GM12878 (cell line): ENCODE measurements around the gene TOR1A. TPM values are rescaled to one million over a fixed set of nuclear protein-coding genes. Genes with fewer than 3 reads are reported as not detected.
A peak's percentile ranks its signal among the peaks of the same experiment; 100 is the strongest.

Experiments
- ATAC-seq: fragments of 200-7000 bp; cut with Tn5 transposase; 3 replicates; pipeline ENCODE4 v1.9.1; 2020; ENCODE audit warnings: mild to moderate bottlenecking, moderate library complexity
- BruUV-seq: library from RNA; stranded (reverse); fragments of 400-500 nt; replicated peaks from 2 replicates; lab custom pipeline; 2021; lab: Mats Ljungman, UMichigan
- CTCF ChIA-PET: fragments of 300-600 bp; sonication (Branson Sonifier 250); formaldehyde crosslinking; extraction: SDS; loops from one replicate; lab custom pipeline; 2021; ENCODE audit warnings: inconsistent platforms; lab: Yijun Ruan, JAX
- POLR2A ChIA-PET: fragments of 350-600 bp; formaldehyde crosslinking; extraction: SDS; loops from one replicate; lab custom pipeline; 2021; ENCODE audit warnings: inconsistent platforms; lab: Charles Lee
- RAD21 ChIA-PET: fragments of 300-600 bp; sonication (Branson Sonifier 250); formaldehyde crosslinking; loops from one replicate; lab custom pipeline; 2023; ENCODE audit warnings: antibody characterized with exemption; ENCODE audit not compliant: unreplicated experiment; lab: Charles Lee
- SMC1A ChIA-PET: fragments of 300-600 bp; sonication (Branson Sonifier 250); formaldehyde crosslinking; loops from one replicate; lab custom pipeline; 2023; ENCODE audit not compliant: unreplicated experiment, uncharacterized antibody; lab: Charles Lee
- DNase-seq: peaks from one replicate; pipeline ENCODE4 v3.0.0-alpha.2; 2011; ENCODE audit warnings: low read depth, low spot score
- FAIRE-seq: peaks from 3 replicates; lab custom pipeline; 2011; peaks lifted over from hg19 to GRCh38; lab: Jason Lieb, UNC
- H2AFZ ChIP-seq: 2 replicates; pipeline ENCODE4 v1.6.0; 2011; ENCODE audit warnings: low read depth, low read length, control low read depth; ENCODE audit not compliant: control insufficient read depth
- H3K27ac ChIP-seq: 2 replicates; pipeline ENCODE4 v1.5.1; 2011; ENCODE audit warnings: control low read depth; ENCODE audit not compliant: control insufficient read depth, insufficient read depth
- H3K27me3 ChIP-seq, 2 experiments: replicated peaks in 1 of 2; 2 replicates each; pipeline versions ENCODE4 v1.6.0 to v1.6.1; 2011; ENCODE audit warnings: low read length in 1 of 2; ENCODE audit not compliant: control insufficient read depth in 2 of 2, insufficient read depth in 2 of 2
- H3K36me3 ChIP-seq, 2 experiments: 2 replicates each; pipeline ENCODE4 v1.5.1; 2011; ENCODE audit warnings: low read length in 1 of 2; ENCODE audit not compliant: control insufficient read depth in 2 of 2, insufficient read depth in 2 of 2
- H3K4me1 ChIP-seq: 2 replicates; pipeline ENCODE4 v1.6.1; 2011; ENCODE audit warnings: mild to moderate bottlenecking, low read length, moderate library complexity, mixed read lengths; ENCODE audit not compliant: control insufficient read depth, insufficient read depth
- H3K4me2 ChIP-seq: 2 replicates; pipeline ENCODE4 v1.6.0; 2011; ENCODE audit warnings: control low read depth; ENCODE audit not compliant: control insufficient read depth, insufficient read depth
- H3K4me3 ChIP-seq: fragments of 200-600 bp; sonication (generic); 2 replicates; pipeline ENCODE4 v1.5.1; 2016
- H3K79me2 ChIP-seq: 2 replicates; pipeline ENCODE4 v1.6.0; 2011; ENCODE audit warnings: low read length; ENCODE audit not compliant: control insufficient read depth, insufficient read depth
- H3K9ac ChIP-seq: 2 replicates; pipeline ENCODE4 v1.8.0; 2011; ENCODE audit warnings: low read length, control low read depth, mixed read lengths; ENCODE audit not compliant: control insufficient read depth, insufficient read depth
- H3K9me3 ChIP-seq: replicated peaks from 3 replicates; pipeline ENCODE4 v1.5.1; 2011; ENCODE audit warnings: mild to moderate bottlenecking, low read length; ENCODE audit not compliant: control insufficient read depth, insufficient read depth
- H4K20me1 ChIP-seq: 2 replicates; pipeline ENCODE4 v1.6.0; 2011; ENCODE audit not compliant: control insufficient read depth, insufficient read depth
- BACH1 ChIP-seq: fragments of 450-650 bp; IDR thresholded peaks from 2 replicates; pipeline ENCODE4 v1.6.1; 2017; ENCODE audit warnings: mild to moderate bottlenecking, borderline replicate concordance
- BCL3 ChIP-seq: IDR thresholded peaks from 2 replicates; pipeline ENCODE4 v1.6.1; 2011; ENCODE audit warnings: borderline replicate concordance, low read depth, mild to moderate bottlenecking, moderate library complexity, low read length; ENCODE audit not compliant: insufficient read depth, poor library complexity, severe bottlenecking
- CREB1 ChIP-seq: IDR thresholded peaks from 2 replicates; pipeline ENCODE4 v1.6.1; 2012; ENCODE audit warnings: low read depth, mild to moderate bottlenecking, inconsistent platforms
- EP300 ChIP-seq, 2 experiments: fragments of 150-350 bp in 1 of 2; IDR thresholded peaks; 2 replicates each; pipeline ENCODE4 v1.6.1; 2011 to 2012; ENCODE audit warnings: low read depth in 2 of 2, low read length in 2 of 2, borderline replicate concordance in 1 of 2, improper control_type of control experiment in 1 of 2, inconsistent platforms in 1 of 2; ENCODE audit not compliant: control insufficient read depth in 1 of 2
- MTA3 ChIP-seq: IDR thresholded peaks from 2 replicates; pipeline ENCODE4 v1.6.1; 2012; ENCODE audit warnings: low read length, inconsistent platforms, borderline replicate concordance
- NRF1 ChIP-seq: conservative IDR thresholded peaks from 2 replicates; pipeline ENCODE4 v1.6.1; 2011; ENCODE audit warnings: mild to moderate bottlenecking, low read depth, low read length, improper control_type of control experiment
- PKNOX1 ChIP-seq: fragments of 450-650 bp; IDR thresholded peaks from 2 replicates; pipeline ENCODE4 v1.6.1; 2016; ENCODE audit warnings: mild to moderate bottlenecking
- POLR2A ChIP-seq: IDR thresholded peaks from 2 replicates; pipeline ENCODE4 v1.6.1; 2011; ENCODE audit warnings: low read depth, mild to moderate bottlenecking, low read length
- RELA ChIP-seq: fragments of 450-650 bp; IDR thresholded peaks from 2 replicates; pipeline ENCODE4 v1.8.0; 2014; ENCODE audit warnings: borderline replicate concordance; ENCODE audit not compliant: partially characterized antibody
- ZSCAN29 ChIP-seq: fragments of 450-650 bp; IDR thresholded peaks from 2 replicates; pipeline ENCODE4 v1.6.1; 2017; ENCODE audit warnings: mild to moderate bottlenecking, moderate library complexity
- WGBS: methylation state at CpG from one replicate; pipeline ENCODE4 v1.1.6; 2016; ENCODE audit warnings: low lambda C conversion rate; ENCODE audit not compliant: insufficient replicate concordance, insufficient coverage; ENCODE audit errors: missing lambda C conversion rate; 5-methylcytosine and 5-hydroxymethylcytosine counted together
- in situ Hi-C: fragments of 300-500 bp; cut with MboI; formaldehyde crosslinking; loops from 9 replicates; pipeline ENCODE4 v1.14.3; 2018; ENCODE audit warnings: mixed read lengths
- intact Hi-C: fragments of 100-400 bp; cut with micrococcal nuclease; formaldehyde crosslinking; loops from one replicate; pipeline ENCODE4 v1.14.2; 2022; ENCODE audit not compliant: unreplicated experiment
- polyA plus RNA-seq, 11 experiments: library from polyadenylated mRNA; depleted of rRNA in 4 of 11; unstranded in 6 of 11; stranded (reverse) in 5 of 11; fragments of >200 nt; fragmentation: Nextera tagmentation in 4 of 11; fragmentation: Illumina TruSeq in 1 of 11; extraction: Ambion mirVana in 4 of 11; extraction: Trizol in 1 of 11; gene quantifications; 1 replicate in 1 of 11; 2 replicates in 10 of 11; pipeline versions ENCODE4 v1.2.1 to v1.2.3, GENCODE V29; 2011 to 2016; ENCODE audit warnings: inconsistent platforms in 2 of 11, missing spikeins in 2 of 11, low read depth in 1 of 11
- total RNA-seq, 4 experiments: library from RNA; depleted of rRNA in 3 of 4; stranded (reverse); fragments of >200 nt in 3 of 4; fragmentation: Illumina TruSeq in 1 of 4; extraction: Trizol in 1 of 4; gene quantifications; 2 replicates each; pipeline versions ENCODE4 v1.2.1 to v1.2.3, GENCODE V29; 2013 to 2021

Gene TOR1A
- total and polyA plus RNA-seq, 10 of the 15 experiments (the other 5 are each of a cell fraction or from before 2014, with no cell fraction given) = 3.2 to 60.8 (median 38.6) TPM

- FAIRE-seq = no peak
- no peak for DNase-seq
- Histone ChIP-seq H4K20me1 (no peaks in the 10 kb centered on the region), H3K79me2 (no peaks in the 10 kb centered on the region), H3K4me3 (no peak overlapping the region), H2AFZ (no peak overlapping the region), H3K9ac (no peak overlapping the region), H3K27me3 (no peaks in the 10 kb centered on the region), H3K4me1 (peaks cover 3% of the 10 kb centered on the region), H3K36me3 (peaks cover 7 to 21% of the 10 kb centered on the region in 2 experiments), H3K9me3 (no peaks in the 10 kb centered on the region), H3K27ac (no peak overlapping the region), H3K4me2 (no peak overlapping the region)
- 90% methylated on average over 9 of the region's 9 CpGs for WGBS
- ChIA-PET RAD21 (no interaction called here), CTCF (no interaction called here), SMC1A (no interaction called here), POLR2A (interaction anchor here (0.9 kb wide), 1 partner anchor 10 kb away, joined by 3 read pairs; no protein-coding TSS in a partner anchor)
- TSS peak; percentile 28 for BruUV-seq
- intact Hi-C loops (no loop called here), in situ Hi-C loops (no loop called here)
- TF ChIP-seq BACH1 (no peak), PKNOX1 (peak; percentile 48; the same call in 1 of the 2 replicates)
- no peak for ATAC-seq
These were observed 10.3 kb downstream of the TOR1A start for GRCh38 chr9:129813661-129814060.

- intact Hi-C loops (no loop called here), in situ Hi-C loops (no loop called here)
- FAIRE-seq = no peak
- TF ChIP-seq RELA (no peak), CREB1 (no peak), EP300 (IDR thresholded peaks at IDR 0.05; ENCODE audit: borderline replicate concordance in 1 of 2, control insufficient read depth in 1 of 2, low read depth in 2 of 2, low read length in 2 of 2) (no peak), MTA3 (0 out of 2 replicates have a peak, but pooled peaks have one; percentile 22), ZSCAN29 (no peak), BCL3 (no peak), NRF1 (no peak), POLR2A (peak; percentile 43; the same call in 1 of the 2 replicates)
- Histone ChIP-seq H3K79me2 (no peaks in the 10 kb centered on the region), H3K4me3 (no peak overlapping the region), H4K20me1 (no peaks in the 10 kb centered on the region), H3K9ac (no peak overlapping the region), H3K27ac (no peak overlapping the region), H3K4me2 (no peak overlapping the region), H3K36me3 (peaks cover 7 to 17% of the 10 kb centered on the region in 2 experiments), H3K27me3 (no peaks in the 10 kb centered on the region), H3K9me3 (no peaks in the 10 kb centered on the region), H2AFZ (no peak overlapping the region), H3K4me1 (peaks cover 3% of the 10 kb centered on the region)
- ChIA-PET SMC1A (no interaction called here), CTCF (interaction anchor here (1.0 kb wide), 1 partner anchor 30 kb away, joined by 3 read pairs; no protein-coding TSS in a partner anchor), POLR2A (interaction anchor here (0.6 kb wide), 2 partner anchors 9 to 81 kb away, joined by 3 to 4 read pairs; no protein-coding TSS in a partner anchor), RAD21 (no interaction called here)
- 50% methylated on average over 9 of the region's 9 CpGs for whole genome bisulfite sequencing
- no peak for ATAC-seq
- DNase-seq = no peak
- BruUV-seq = no TSS peak
These were observed 11.6 kb downstream of the TOR1A start for GRCh38 chr9:129812385-129812784.
